Right lobe of liver (tissue), 6 donors: ENCODE data around the gene AP1M2. TPM values are rescaled to one million over a fixed set of nuclear protein-coding genes. Genes with fewer than 3 reads are reported as not detected.

Source experiments
- ATAC-seq, 4 donors: fragments of 200-7000 bp; cut with Tn5 transposase; one replicate each; pipeline ENCODE4 v1.9.1; 2020; ENCODE audit warnings: mild to moderate bottlenecking in 4 of 4, moderate library complexity in 4 of 4
- DNase-seq, 3 donors: peaks; one replicate each; pipeline ENCODE4 v3.0.0-alpha.2; 2020
- H3K27ac ChIP-seq, 3 donors: fragments of 200-600 bp; one replicate each; pipeline ENCODE4 v1.8.0; 2022
- H3K27me3 ChIP-seq, 2 donors: fragments of 200-600 bp; one replicate each; pipeline ENCODE4 v1.8.0; 2022
- H3K36me3 ChIP-seq, 4 donors: fragments of 200-600 bp; sonication (generic) in 1 of 4; one replicate each; pipeline versions ENCODE4 v1.5.1 to v1.8.0; 2017 to 2022; ENCODE audit warnings: control low read depth in 1 of 4
- H3K4me1 ChIP-seq, 4 donors: fragments of 200-600 bp; sonication (generic) in 1 of 4; one replicate each; pipeline versions ENCODE4 v1.5.1 to v1.8.0; 2017 to 2022; ENCODE audit warnings: control low read depth in 1 of 4
- H3K4me3 ChIP-seq, 3 donors: fragments of 200-600 bp; one replicate each; pipeline ENCODE4 v1.8.0; 2022
- H3K9me3 ChIP-seq, 4 donors: fragments of 200-600 bp; sonication (generic) in 1 of 4; one replicate each; pipeline versions ENCODE4 v1.5.1 to v1.8.0; 2017 to 2022; ENCODE audit warnings: control low read depth in 1 of 4
- POLR2A ChIP-seq: fragments of 450-650 bp; IDR thresholded peaks from one replicate; pipeline ENCODE4 v1.6.1; 2017; ENCODE audit warnings: antibody characterized with exemption, mild to moderate bottlenecking
- WGBS: methylation state at CpG from one replicate; pipeline ENCODE4 v1.1.6; 2018; ENCODE audit warnings: low coverage, low lambda C conversion rate; ENCODE audit not compliant: insufficient coverage; ENCODE audit errors: missing lambda C conversion rate; 5-methylcytosine and 5-hydroxymethylcytosine counted together
- intact Hi-C, 2 donors: fragments of 100-400 bp; cut with DNase I; formaldehyde crosslinking; loops; one replicate each; pipeline versions ENCODE4 v1.11.2 to v1.14.1; 2022
- total RNA-seq, 6 experiments: library from RNA; depleted of rRNA in 2 of 6; stranded (reverse); fragments of >200 nt in 2 of 6; fragmentation: NEBNext Ultra II Directional in 3 of 6; extraction: Animal tissue kit (Norgen Biotek cat#: 25700) in 3 of 6; gene quantifications; one replicate each; pipeline versions ENCODE4 v1.1.0 to v1.2.4, GENCODE V29; 2016 to 2023
- TF ChIP-seq, protein P1 (sequence below), 4 donors: fragments of 200-600 bp in 3 of 4; fragments of 450-650 bp in 1 of 4; IDR thresholded peaks; one replicate each; pipeline versions ENCODE4 v1.5.1 to v1.8.0; 2016 to 2022; ENCODE audit warnings: antibody characterized with exemption in 4 of 4, mild to moderate bottlenecking in 2 of 4
- donor health status: DM: no; HTN: yes; CAD: no.
- donor health status: DM: no; HTN: no; CAD: no.
- donor health status: DM: no; HTN: no; CAD: no.
- donor health status: DM: no; HTN: yes; CAD: no.
- donor health status: DM: no; HTN: yes; CAD: no.

AP1M2 gene
- total RNA-seq, 6 experiments from 2014 or later, result 0.35 to 2.5 (median 0.75) TPM

DNA sequence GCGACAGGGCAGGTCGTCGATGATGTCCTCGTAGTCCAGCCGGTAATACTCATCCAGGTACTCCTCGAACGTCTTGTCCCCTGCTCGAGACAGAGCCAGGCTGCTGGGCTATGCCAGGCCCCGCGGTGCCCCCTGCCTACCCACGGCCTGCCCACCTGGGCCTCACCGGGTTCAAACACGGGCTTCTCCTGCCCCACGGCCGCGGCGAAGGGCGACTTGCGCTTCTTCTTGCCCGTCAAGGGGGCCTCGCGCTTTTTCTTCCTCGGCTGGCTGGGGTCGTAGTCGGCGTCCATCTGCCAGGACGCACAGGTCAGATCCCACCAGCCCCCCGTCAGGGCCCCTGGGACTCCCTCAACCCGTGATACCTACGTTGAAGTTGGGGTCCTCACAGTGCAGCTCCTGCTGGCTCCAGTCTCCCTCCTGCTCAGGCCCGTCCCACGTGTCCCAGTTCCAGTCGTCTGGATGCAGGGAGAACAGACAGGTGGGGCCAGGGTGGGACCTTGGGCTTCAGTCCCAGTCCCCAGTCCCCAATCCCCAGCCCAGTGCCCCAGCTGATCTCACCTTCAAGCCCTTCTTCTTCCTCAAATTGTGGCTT, 29.4 kb downstream of the AP1M2 start:
- TF ChIP-seq, protein P1, sequence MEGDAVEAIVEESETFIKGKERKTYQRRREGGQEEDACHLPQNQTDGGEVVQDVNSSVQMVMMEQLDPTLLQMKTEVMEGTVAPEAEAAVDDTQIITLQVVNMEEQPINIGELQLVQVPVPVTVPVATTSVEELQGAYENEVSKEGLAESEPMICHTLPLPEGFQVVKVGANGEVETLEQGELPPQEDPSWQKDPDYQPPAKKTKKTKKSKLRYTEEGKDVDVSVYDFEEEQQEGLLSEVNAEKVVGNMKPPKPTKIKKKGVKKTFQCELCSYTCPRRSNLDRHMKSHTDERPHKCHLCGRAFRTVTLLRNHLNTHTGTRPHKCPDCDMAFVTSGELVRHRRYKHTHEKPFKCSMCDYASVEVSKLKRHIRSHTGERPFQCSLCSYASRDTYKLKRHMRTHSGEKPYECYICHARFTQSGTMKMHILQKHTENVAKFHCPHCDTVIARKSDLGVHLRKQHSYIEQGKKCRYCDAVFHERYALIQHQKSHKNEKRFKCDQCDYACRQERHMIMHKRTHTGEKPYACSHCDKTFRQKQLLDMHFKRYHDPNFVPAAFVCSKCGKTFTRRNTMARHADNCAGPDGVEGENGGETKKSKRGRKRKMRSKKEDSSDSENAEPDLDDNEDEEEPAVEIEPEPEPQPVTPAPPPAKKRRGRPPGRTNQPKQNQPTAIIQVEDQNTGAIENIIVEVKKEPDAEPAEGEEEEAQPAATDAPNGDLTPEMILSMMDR (IDR thresholded peaks at IDR 0.05), result no peak
- no peak overlapping the region for H3K4me3 ChIP-seq
- WGBS, result 99% methylated on average over 13 of the region's 33 CpGs
- DNase-seq (no peak), ATAC-seq (no peak)
- no peaks in the 10 kb centered on the region for H3K9me3 ChIP-seq
- peaks cover 0 to 64% (median 21%) of the 10 kb centered on the region in 4 donors for H3K36me3 ChIP-seq
- intact Hi-C loops, result no loop called here
- no peak overlapping the region for H3K27ac ChIP-seq
- H3K4me1 ChIP-seq, result no peaks in the 10 kb centered on the region
- no peaks in the 10 kb centered on the region for H3K27me3 ChIP-seq

DNA sequence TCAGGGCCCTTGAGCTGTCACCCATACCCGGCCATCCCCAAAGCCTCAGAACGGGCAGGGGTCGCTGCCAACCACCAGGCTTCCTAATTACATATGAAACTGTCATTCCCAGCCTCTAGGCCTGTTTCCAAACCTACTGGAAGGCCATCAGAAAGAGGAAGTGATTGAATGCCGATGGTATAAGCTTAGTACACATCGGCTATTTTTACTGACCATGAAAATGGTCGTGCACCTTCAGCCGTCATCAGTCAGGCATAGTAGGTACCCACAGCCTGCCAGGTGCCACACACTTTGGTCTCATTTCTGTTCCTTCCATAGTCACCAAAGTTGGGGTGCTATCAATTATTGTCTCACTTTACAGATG, 31.5 kb downstream of the AP1M2 start:
- no peak overlapping the region for H3K4me3 ChIP-seq
- H3K36me3 ChIP-seq, result peaks cover 0 to 73% (median 25%) of the 10 kb centered on the region in 4 donors
- DNase-seq (no peak), ATAC-seq (no peak)
- WGBS, result 45% methylated on average over 2 of the region's 7 CpGs
- no peaks in the 10 kb centered on the region for H3K4me1 ChIP-seq
- intact Hi-C loops, result no loop called here
- no peak for TF ChIP-seq POLR2A
- TF ChIP-seq, protein P1 (IDR thresholded peaks at IDR 0.05), result no peak
- H3K9me3 ChIP-seq, result no peaks in the 10 kb centered on the region
- no peak overlapping the region for H3K27ac ChIP-seq
- H3K27me3 ChIP-seq, result no peaks in the 10 kb centered on the region

DNA sequence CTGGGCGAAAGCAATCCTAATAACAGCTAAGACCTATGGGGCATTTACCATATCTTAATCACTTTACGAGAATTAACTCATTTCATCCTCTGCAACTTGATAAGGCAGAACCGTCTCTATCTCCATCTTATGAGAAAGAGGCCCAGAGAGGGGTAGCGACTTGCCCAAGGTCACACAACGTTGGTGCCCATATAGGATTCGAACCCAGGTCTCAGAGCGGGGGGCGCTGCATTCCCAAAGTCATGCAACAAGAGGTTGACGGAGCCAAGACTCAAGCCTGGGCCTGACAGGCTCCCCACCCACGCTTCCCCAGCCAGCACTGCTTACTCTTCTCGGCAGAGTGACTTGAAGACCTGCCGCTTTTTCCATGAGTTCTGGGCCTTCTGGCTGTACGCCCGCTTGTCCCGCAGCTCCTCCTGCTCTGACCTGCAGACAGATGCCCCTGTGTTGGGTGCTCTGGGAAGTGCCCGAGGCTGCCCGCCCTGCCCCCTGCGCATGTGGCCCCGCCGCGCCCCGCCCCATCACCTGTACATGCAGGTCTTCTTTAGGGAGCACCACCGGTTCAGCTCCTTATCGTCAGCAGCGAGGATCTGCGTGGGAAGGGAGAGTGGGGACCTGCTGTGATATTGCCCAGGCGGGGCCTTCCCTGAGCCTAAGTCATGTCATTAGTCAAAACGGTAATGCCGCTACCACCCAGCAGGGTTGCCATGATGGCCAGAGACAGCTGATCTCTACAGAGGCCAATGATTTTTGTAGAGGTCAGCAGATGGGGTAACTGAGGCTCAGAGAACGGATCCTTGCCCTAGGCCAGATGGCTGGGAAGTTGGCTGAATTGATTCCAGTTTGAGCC, 32.1 kb downstream of the AP1M2 start:
- no peak for DNase-seq
- intact Hi-C loops, result no loop called here
- Histone ChIP-seq H3K4me1 (no peaks in the 10 kb centered on the region), H3K27ac (no peak overlapping the region), H3K27me3 (no peaks in the 10 kb centered on the region), H3K9me3 (no peaks in the 10 kb centered on the region), H3K4me3 (no peak overlapping the region), H3K36me3 (peaks cover 0 to 71% (median 25%) of the 10 kb centered on the region in 4 donors)
- 88% methylated on average over 23 of the region's 30 CpGs for WGBS
- TF ChIP-seq, protein P1 (IDR thresholded peaks at IDR 0.05), result no peak
- TF ChIP-seq POLR2A, result no peak
- no peak for ATAC-seq

DNA sequence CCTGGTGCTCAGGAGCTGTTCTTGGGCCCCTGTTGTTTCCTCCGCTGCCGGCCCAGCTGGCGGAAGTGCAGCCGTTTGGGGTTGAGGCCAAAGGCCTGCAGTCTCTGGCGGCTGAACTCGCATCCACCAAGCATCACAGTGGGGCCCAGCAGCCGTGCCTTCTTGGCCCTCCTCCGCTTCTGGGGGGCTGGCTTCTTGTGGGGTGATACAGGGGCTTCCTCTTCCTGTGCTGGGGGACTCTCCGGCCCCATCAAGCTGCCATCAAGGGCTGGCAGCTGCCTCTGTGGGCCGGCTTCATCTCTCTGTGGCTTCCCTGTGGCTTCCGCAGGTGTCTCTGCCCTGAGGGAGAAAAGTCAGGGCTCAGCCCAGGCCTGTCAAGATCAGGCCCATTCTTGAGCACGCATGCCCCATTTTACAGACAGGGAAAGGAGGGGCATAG, 33.1 kb downstream of the AP1M2 start:
- no peaks in the 10 kb centered on the region for H3K9me3 ChIP-seq
- no peak overlapping the region for H3K27ac ChIP-seq
- H3K27me3 ChIP-seq, result no peaks in the 10 kb centered on the region
- no peak overlapping the region for H3K4me3 ChIP-seq
- peaks cover 0 to 73% (median 22%) of the 10 kb centered on the region in 4 donors for H3K36me3 ChIP-seq
- no peak for DNase-seq
- TF ChIP-seq POLR2A, result no peak
- TF ChIP-seq, protein P1 (IDR thresholded peaks at IDR 0.05), result no peak
- 43% methylated on average over 2 of the region's 12 CpGs for WGBS
- no peaks in the 10 kb centered on the region for H3K4me1 ChIP-seq
- ATAC-seq, result peak; percentile 17 to 58 (median 31)
- intact Hi-C loops, result no loop called here
